Transverse colon (tissue), 4 donors: ENCODE measurements around the gene ZNF43. TPM values are rescaled to one million over a fixed set of nuclear protein-coding genes. Genes with fewer than 3 reads are reported as not detected.
"Not testable (repeated sequence)": the region's sequence is repeated elsewhere in the genome, so short reads cannot be mapped to it uniquely, and the experiment has no call there.

ENCODE experiments used
- DNase-seq: peaks from one replicate; pipeline ENCODE4 v3.0.0-alpha.2; 2019
- H3K27ac ChIP-seq, 4 donors: fragments of 200-600 bp; sonication (generic); 2 replicates each; pipeline ENCODE4 v1.5.1; 2016 to 2018; ENCODE audit warnings: inconsistent platforms in 4 of 4
- H3K27me3 ChIP-seq: fragments of 200-600 bp; sonication (generic); 2 replicates; pipeline ENCODE4 v1.5.1; 2017; ENCODE audit warnings: inconsistent platforms
- H3K36me3 ChIP-seq, 4 donors: fragments of 200-600 bp; sonication (generic); 2 replicates each; pipeline ENCODE4 v1.5.1; 2017 to 2019; ENCODE audit warnings: inconsistent platforms in 4 of 4
- H3K4me1 ChIP-seq, 4 donors: fragments of 200-600 bp; sonication (generic); 2 replicates each; pipeline ENCODE4 v1.5.1; 2017 to 2020; ENCODE audit warnings: inconsistent platforms in 4 of 4
- H3K4me3 ChIP-seq, 4 donors: fragments of 200-600 bp; sonication (generic); 1 replicate in 1 of 4; 2 replicates in 3 of 4; pipeline versions ENCODE4 v1.5.1 to v1.6.1; 2017 to 2019; ENCODE audit warnings: inconsistent platforms in 4 of 4
- H3K9me3 ChIP-seq, 2 donors: fragments of 200-600 bp; sonication (generic); 2 replicates each; pipeline ENCODE4 v1.5.1; 2017 to 2019; ENCODE audit warnings: inconsistent platforms in 2 of 2
- EP300 ChIP-seq: sonication (generic); formaldehyde crosslinking; IDR thresholded peaks from one replicate; pipeline ENCODE4 v1.6.1; 2017; ENCODE audit warnings: antibody characterized with exemption, low read depth
- POLR2A ChIP-seq: fragments of 450-650 bp; IDR thresholded peaks from one replicate; pipeline ENCODE4 v1.6.1; 2016; ENCODE audit warnings: antibody characterized with exemption, mild to moderate bottlenecking, moderate library complexity
- POLR2AphosphoS5 ChIP-seq, 3 donors: sonication (generic); formaldehyde crosslinking; IDR thresholded peaks; one replicate each; pipeline ENCODE4 v1.6.1; 2016; ENCODE audit warnings: antibody characterized with exemption in 3 of 3
- WGBS, 2 donors: methylation state at CpG; one replicate each; pipeline ENCODE4 v1.1.5; 2018; ENCODE audit warnings: low coverage in 1 of 2; 5-methylcytosine and 5-hydroxymethylcytosine counted together
- in situ Hi-C, 4 donors: fragments of 200-750 bp; cut with MboI; loops; one replicate each; pipeline versions ENCODE4 v1.15.0 to v1.15.1; 2017; ENCODE audit warnings: low sequenced_read_pairs in 3 of 4, low pct_ligation_motif_present in 1 of 4, low pct_unique_long_range_greater_than_20kb in 1 of 4
- intact Hi-C: fragments of 100-400 bp; cut with DNase I; formaldehyde crosslinking; loops from one replicate; pipeline ENCODE4 v1.15.1; 2023; ENCODE audit warnings: low total_unique reads
- total RNA-seq, 4 donors: library from RNA; depleted of rRNA; stranded (reverse); fragments of >200 nt; gene quantifications; one replicate each; pipeline ENCODE4 v1.1.0, GENCODE V29; 2016
- TF ChIP-seq, protein P1 (sequence below), 5 experiments: fragments of 200-600 bp in 3 of 5; fragments of 450-650 bp in 2 of 5; sonication (generic) in 3 of 5; IDR thresholded peaks; 1 replicate in 2 of 5; 2 replicates in 3 of 5; pipeline ENCODE4 v1.5.1; 2016 to 2017; ENCODE audit warnings: antibody characterized with exemption in 5 of 5, inconsistent platforms in 3 of 5, mild to moderate bottlenecking in 2 of 5, moderate library complexity in 1 of 5

The ZNF43 gene
- total RNA-seq: 10 to 100 TPM; 10.5 to 16.7 (median 13.8) TPM

DNA sequence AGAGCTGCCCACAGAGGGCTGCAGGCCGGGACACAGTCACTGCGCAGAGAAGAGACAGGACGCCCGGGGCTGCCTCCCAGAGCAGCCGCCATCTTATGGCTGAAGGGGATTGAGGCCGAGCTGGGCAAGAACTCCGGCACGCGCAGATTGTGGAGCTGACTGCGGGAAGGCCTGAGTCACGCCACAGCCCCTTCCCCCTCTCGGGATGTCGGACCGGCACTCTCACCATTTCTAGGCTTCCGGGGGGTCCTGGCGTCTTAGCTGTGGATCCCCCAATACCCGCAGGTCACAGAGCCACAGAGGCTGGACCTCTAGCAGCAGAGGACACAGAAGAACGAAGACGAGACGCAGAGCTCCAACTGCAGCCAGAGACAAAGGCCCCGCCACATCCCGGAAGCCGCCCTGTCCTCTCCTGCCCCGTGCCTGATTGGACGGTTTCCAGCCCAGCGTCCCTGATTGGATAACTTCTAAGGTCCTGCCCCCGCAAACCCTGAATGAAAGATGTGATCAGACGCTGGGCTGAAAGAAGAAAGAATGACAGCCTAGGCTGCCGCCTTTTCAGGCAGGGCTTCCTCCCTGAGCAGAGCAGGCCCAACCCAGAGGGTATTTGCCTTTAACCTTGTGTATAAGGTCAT lies at the start of gene ZNF43:
TSS of gene ZNF43 (minus strand) at position 373 of the 635 bp plus-strand sequence. CDS start at position 229, 144 bp downstream.
- DNase-seq: peak; percentile 97
- no peaks in the 10 kb centered on the region for H3K27me3 ChIP-seq
- WGBS, 2 donors: 3% methylated on average over 4 to 27 of the region's 29 CpGs
- H3K36me3 ChIP-seq: peaks cover 0 to 3% (median under 1%) of the 10 kb centered on the region in 4 donors
- intact Hi-C loops (no loop called here), in situ Hi-C loops (no loop called here)
- H3K4me1 ChIP-seq: peaks cover 0 to 15% (median 3%) of the 10 kb centered on the region in 4 donors
- H3K9me3 ChIP-seq: peaks cover 6 to 14% of the 10 kb centered on the region in 2 donors
- peak; percentile 90 for TF ChIP-seq POLR2A
- TF ChIP-seq POLR2AphosphoS5 (IDR thresholded peaks at IDR 0.05): peak; percentile 91 to 95 (median 92)
- TF ChIP-seq, protein P1, sequence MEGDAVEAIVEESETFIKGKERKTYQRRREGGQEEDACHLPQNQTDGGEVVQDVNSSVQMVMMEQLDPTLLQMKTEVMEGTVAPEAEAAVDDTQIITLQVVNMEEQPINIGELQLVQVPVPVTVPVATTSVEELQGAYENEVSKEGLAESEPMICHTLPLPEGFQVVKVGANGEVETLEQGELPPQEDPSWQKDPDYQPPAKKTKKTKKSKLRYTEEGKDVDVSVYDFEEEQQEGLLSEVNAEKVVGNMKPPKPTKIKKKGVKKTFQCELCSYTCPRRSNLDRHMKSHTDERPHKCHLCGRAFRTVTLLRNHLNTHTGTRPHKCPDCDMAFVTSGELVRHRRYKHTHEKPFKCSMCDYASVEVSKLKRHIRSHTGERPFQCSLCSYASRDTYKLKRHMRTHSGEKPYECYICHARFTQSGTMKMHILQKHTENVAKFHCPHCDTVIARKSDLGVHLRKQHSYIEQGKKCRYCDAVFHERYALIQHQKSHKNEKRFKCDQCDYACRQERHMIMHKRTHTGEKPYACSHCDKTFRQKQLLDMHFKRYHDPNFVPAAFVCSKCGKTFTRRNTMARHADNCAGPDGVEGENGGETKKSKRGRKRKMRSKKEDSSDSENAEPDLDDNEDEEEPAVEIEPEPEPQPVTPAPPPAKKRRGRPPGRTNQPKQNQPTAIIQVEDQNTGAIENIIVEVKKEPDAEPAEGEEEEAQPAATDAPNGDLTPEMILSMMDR (IDR thresholded peaks at IDR 0.05): no peak
- no peak for TF ChIP-seq EP300
- H3K27ac ChIP-seq: peak within 1 kb of the TSS; percentile 87 to 92 (median 91)
- peak within 1 kb of the TSS; percentile 51 to 68 (median 62) for H3K4me3 ChIP-seq

DNA sequence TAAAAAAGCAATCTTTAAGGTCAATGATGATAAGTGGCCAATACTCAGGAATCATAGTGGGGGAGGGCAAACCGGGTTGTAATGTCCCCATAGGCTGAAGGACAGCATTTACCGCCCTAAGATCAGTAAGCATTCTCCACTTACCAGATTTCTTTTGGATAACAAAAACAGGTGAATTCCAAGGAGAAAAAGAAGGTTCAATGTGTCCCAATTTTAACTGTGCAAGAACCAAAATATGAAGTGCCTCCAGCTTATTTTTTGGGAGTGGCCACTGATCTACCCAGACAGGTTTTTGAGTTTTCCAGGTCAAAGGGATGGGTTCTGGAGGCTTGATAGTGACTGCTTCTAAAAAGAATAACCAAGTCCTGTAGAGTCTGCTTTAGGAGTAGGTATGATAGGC lies 49.5 kb upstream of the ZNF43 start:
- WGBS, 2 donors: 69 to 72% methylated on average over 2 of the region's 2 CpGs
- H3K27ac ChIP-seq: not testable (repeated sequence)

GRCh38 chr19:21884786-21885185 lies 48.8 kb upstream of the ZNF43 start:
- H3K4me3 ChIP-seq, H3K9me3 ChIP-seq, intact Hi-C loops, in situ Hi-C loops, H3K36me3 ChIP-seq, H3K4me1 ChIP-seq, DNase-seq, H3K27ac ChIP-seq, H3K27me3 ChIP-seq: not testable (repeated sequence)
- WGBS, 2 donors: 85 to 90% methylated on average over 8 of the region's 8 CpGs

More for the DNA sequence above, 49.5 kb upstream of the ZNF43 start:
- DNase-seq, in situ Hi-C loops, intact Hi-C loops, H3K4me1 ChIP-seq, H3K36me3 ChIP-seq, H3K27me3 ChIP-seq, H3K4me3 ChIP-seq, H3K9me3 ChIP-seq: not testable (repeated sequence)

DNA sequence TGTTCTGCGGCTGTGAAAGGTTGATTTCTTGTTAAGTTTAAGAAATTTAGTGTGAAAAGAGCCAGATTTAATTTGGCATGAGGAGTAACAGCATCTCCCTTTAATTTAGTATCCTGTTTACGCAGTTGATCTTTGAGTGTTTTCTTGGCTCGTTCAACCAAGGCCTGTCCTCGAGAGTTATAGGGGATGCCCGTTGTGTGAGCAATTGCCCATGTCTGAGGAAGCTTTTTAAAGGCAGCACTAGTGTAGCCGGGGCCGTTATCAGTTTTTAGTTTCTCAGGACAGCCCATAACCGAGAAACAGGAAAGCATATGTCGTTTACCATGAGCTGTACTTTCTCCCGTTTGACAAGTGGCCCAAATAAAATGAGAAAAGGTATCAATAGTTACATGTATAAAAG lies 47.5 kb upstream of the ZNF43 start:
- Histone ChIP-seq H3K36me3 (no peaks in the 10 kb centered on the region), H3K27me3 (no peaks in the 10 kb centered on the region), H3K27ac (no peak overlapping the region), H3K4me3 (no peak overlapping the region), H3K9me3 (no peaks in the 10 kb centered on the region), H3K4me1 (no peaks in the 10 kb centered on the region)
- in situ Hi-C loops: no loop called here
- DNase-seq: no peak
- intact Hi-C loops: no loop called here
- TF ChIP-seq EP300: no peak
- 84 to 85% methylated on average over 10 of the region's 10 CpGs for WGBS, 2 donors

- H3K4me1 ChIP-seq, H3K9me3 ChIP-seq, H3K4me3 ChIP-seq, H3K27ac ChIP-seq, H3K36me3 ChIP-seq, intact Hi-C loops, in situ Hi-C loops, H3K27me3 ChIP-seq: not testable (repeated sequence)
- WGBS, 2 donors: 44% methylated on average over 6 of the region's 9 CpGs; no CpG with 5 or more reads in 1 of the 2 donors
- DNase-seq: peak; percentile 9
These were observed 44.8 kb upstream of the ZNF43 start for GRCh38 chr19:21880761-21881160.

- H3K27ac ChIP-seq: no peak overlapping the region
- DNase-seq: no peak
- H3K9me3 ChIP-seq: no peaks in the 10 kb centered on the region
- no peaks in the 10 kb centered on the region for H3K4me1 ChIP-seq
- H3K27me3 ChIP-seq: no peaks in the 10 kb centered on the region
- in situ Hi-C loops (no loop called here), intact Hi-C loops (no loop called here)
- 80 to 96% methylated on average over 1 to 4 of the region's 4 CpGs for WGBS, 2 donors
- H3K4me3 ChIP-seq: no peak overlapping the region
- no peaks in the 10 kb centered on the region for H3K36me3 ChIP-seq
- TF ChIP-seq EP300 (no peak), POLR2AphosphoS5 (IDR thresholded peaks at IDR 0.05) (no peak)
- TF ChIP-seq, protein P1 (IDR thresholded peaks at IDR 0.05): no peak
These were observed 42.7 kb upstream of the ZNF43 start for GRCh38 chr19:21878646-21879045.
